NCI-H524 (cell line): Measurements from ENCODE around the gene OTP.
A peak's percentile ranks its signal among the peaks of the same experiment; 100 is the strongest.

Source experiments
- DNase-seq, 2 experiments: peaks; one replicate each; lab custom pipeline; 2025; lab: John Stamatoyannopoulos, UW

Gene OTP

DNA sequence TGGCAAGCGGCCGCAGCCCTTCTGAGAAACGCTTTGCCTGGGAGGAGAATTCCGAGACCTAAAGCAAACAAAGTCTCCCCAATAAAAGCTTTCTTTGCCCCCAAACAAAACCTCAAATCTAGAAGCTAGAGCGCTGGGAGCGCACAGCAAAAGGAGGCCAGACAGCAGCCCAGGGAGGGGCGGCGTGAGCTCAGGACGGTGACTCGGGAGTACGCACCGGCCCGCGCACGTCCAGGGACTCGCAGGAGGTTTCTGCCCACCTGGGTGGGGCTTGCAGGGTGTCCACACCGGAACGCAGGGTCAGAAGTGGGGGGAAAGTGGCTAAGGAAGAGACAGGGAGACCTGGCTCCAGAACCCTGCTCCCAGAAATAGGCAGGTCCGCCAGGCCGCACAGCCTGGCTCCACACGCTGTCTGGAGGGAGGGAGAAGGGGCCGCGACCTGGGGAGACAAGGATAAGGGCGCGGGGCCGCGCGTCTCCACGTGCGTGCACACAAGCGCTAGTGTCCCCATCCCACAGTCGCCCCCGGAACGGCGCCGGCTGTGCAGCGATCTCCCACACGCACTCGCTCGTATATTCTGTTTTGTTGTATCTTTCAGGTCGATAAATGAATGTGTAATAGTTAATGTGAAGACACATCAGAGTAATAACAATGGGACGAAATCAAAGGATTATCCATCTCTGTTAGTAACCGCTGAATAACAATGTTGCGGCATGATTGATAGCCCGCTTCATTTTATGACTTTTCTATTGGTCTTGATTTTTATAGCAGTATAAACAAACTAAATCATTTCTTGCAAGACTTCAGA is 2.3 kb upstream of the OTP start:
- DNase-seq, result no peak

DNA sequence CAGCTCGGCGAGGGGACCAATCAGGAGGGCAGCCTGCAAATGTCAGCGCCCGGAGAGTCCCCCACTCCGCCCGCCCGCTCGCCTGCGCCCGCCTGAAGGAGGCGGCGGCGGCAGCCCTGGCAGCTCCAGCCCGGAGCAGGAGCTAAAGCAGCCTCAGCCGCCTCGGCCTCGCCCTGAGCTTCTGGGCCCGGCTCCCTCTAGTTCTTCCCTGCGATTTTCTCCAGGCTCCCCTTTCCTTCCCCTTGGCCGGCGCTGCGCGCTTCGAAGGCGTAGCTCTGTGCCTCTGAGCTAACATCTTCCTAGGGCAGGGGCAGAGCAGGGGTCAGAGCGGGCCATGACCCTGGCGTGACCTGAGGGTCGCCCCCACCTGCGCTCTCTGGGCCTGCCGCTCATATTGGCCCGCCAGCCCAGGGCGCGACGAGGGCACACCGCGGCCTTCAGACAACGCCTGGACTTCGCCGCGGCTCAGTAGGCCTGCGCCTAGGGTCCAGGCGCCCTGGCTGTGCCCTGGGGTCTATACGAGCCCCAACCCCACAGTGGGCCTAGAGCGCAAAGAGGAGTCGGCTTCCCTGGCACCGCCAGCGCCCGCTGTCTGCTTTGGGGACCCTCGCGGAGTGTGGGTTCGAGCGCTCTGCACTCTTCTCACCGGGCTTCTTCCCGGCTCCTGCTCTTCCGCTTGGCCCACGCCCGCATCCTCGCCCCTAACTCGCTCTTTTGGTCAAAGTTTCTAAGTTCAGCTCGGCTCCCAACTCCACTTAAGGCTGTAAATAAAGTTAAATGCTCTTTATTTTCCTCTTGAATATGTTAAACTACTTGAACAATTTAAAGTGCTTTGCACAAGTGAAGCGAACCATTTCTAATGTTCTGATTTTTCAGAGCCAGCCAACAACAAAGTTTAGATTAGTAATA is 504 bp upstream of the OTP start:
- DNase-seq, result peak; percentile 70 to 81

DNA sequence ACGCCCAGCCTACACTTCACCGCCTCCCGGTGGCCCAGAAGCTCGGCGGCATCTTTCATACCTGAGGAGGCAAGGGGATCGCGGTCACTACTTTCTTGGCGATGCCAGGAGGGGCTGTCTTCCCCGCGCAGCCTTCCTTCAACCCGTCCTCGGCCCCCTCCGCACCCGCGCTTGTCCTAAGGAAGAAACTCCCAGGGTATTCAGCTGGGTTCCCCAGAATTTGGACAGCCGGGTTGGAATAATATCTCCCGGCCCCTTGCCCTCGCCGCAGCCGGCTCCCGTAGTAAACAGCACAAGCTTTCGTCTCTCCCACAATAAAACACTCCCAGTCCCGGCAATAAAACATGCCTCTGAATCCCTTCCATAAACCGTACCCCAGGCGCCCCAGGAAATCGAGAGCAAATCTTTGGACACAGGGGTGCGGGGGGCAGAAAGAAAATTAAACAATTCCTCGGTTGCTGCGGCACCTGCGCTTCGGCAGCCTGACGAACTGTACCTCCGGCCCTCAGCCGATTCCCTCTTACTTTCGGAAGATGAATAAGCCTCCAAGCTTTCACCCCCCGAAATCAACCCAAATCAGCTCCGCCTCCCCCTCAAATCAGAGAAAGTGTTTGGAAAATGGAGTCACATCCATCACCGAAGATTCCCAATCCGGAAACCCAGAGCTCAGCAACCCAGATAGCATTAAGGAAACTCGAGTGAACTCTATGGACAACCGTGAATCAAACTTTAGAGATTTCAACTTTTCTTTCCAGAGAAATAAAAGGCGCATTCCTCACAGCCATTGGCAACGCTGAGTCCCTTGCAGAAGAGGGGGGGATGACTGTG is 1.1 kb downstream of the OTP start:
- DNase-seq, result peak; percentile 48 to 49

DNA sequence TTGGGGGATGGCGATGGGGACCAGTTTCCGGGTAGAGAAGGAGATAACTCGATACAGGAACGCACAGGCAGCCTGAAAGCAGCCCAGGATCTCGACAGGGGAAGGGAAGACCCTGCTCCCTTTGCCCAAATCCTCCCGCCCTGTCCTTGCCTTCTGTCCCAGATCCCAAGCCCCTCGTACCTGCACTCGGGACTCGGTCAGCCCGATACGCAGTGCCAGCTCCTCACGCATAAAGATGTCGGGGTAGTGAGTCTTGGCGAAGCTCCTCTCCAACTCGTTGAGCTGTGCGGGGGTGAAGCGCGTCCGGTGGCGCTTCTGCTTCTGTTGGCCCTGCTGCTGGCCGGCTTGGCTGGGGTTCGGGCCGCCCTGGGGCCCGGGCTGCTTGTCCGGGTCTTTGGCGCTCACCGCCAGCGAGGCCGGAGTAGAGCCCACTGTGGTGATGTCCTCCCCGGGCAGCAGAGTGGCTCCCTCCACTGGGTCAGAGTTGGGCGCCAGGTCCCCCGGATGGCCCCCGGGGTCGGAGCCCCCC is 1.8 kb downstream of the OTP start:
- DNase-seq, result peak in 1 of 2 experiments; percentile 38

DNA sequence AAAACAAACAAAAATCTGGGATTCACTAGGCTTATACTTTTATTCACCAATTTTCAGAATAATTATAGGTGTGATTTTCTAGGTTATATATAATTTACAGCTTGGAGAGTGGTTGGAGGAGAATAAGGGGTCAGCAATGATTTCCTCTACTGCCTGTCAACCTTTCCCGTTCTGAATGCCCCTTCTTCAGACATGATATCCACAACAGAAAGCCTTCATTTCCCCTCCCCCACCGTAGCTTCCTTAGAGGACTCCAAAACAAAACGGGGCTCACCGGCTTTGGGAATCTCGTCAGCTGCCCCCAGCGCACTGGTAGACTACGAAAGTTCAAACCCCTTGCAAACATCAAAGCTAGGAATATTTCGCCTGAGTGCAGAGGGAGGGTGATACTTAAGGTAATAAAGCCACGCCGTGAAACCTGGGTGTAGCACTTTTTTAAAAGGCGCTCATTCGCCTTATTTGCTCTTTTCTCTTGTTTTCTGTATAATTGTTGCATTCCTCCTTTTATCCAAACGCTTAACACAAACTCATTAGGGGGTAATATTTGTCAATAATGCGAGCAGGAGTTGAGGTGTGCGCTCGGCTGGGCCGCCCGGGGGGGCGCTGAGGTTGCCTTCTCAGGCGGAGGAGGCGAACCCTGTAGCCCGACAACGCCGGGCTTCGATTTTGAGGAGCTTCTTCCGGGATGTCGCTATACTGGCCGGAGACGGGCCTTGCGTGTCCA is 2.4 kb downstream of the OTP start:
- peak; percentile 16 to 26 for DNase-seq

DNA sequence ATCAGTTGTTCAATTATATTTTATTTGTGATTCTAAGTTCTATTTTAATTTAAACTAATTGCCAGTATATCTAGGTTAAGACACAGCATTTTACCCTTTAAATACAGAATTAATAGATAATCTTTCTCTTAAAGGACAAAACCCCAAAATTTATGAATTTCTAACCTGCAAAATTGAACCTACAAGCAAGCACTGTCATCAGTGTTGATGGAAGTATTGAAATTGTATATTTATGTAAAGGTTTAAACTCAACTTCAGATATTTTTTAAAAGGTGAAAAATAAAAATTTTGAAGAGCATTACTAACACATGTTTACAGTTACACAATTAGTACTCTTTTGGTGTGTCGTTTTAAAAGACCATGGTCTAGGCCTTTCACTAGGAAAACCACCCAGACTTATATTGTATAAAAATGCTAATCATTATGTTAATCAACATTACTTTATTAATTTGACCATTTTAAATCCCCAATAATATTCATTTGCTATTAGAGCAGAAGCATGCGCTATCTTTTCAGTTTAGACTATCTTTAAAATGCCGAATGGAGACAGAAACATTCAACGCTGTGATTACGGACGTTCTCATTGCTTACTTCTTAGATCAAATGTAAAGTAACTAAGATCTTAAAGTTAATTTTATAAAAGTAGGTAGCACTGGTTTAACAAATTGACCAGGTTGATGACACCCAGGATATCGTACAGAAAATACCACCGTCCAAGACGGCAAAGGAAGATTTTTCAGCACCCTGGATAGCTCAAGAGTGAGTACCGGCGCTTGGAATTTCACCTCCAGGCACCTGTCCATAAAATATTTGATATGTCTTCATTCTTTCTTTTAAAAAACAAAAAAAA is 3.2 kb downstream of the OTP start:
- DNase-seq, result no peak

DNA sequence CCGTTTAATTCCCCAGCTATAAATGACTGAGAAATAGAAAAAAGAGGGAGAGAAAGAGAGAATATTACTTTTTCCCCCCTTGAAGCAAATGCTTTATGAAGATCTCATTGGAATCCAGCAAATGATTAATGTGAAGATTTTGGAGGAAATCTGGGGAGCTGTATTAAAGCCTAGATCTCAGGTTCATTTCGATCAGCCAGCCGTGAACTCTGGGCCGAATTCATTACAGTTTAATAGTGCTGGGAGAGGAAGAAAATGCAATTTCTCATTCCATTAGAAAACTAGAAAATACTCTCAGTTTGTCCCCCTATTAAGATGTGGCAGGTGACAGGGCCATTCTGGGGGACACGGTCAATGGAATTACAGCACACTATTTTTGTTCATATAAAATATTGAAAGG is 4.8 kb downstream of the OTP start:
- no peak for DNase-seq

DNA sequence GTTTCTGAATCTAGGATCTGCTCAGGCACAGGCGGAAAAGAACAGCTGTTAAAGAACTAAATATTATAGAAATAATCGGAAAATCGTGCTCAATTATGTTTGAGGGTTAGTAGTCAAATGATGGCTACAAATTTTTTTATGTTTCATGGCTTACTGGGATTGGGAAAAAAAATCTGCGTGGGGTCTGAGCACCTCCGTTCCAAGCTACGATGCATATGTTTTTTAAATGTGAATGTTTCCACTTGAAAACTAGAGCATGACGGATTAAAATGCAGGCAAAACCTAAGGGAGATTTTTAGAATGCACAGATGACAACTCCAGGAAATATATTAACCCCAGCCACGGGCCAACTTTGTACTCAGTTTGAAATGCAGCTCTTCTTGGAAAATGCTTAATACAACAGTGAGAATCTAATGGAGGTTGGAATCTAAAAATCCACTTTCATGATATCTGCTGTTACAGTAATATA is 5.3 kb downstream of the OTP start:
- no peak for DNase-seq

DNA sequence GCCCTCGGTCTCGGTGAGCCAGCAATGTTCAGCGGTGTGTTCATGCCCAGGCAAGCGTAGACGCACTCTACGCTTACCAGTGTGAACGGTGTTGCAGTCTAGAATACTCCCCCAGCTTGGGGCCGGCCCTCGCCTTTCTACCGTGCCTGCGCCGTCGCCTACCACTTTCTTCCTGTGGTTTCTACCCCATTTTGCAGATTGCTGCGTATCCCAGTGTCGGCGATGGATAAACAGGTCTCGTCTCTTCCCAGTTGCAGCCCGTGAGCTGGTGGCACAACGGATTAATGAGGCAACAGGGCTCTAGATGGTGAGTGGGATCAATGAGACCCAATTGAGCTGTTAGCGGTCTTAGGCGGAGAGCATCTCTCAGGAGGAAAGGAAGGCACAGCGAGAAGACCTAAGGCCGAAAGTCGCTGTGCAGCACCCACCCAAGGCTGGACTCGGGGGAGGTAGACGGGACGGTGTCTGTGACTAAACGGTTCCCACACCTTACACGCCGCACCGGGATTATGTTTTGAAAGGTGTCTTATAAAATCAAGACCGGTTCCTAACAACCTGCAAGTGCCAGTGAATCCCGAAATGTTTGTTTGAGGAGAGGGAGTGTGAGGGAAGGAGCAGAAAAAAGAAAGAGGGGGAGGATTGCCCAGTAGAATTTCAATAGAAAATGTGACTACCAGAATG is 5.8 kb downstream of the OTP start:
- no peak for DNase-seq

DNA sequence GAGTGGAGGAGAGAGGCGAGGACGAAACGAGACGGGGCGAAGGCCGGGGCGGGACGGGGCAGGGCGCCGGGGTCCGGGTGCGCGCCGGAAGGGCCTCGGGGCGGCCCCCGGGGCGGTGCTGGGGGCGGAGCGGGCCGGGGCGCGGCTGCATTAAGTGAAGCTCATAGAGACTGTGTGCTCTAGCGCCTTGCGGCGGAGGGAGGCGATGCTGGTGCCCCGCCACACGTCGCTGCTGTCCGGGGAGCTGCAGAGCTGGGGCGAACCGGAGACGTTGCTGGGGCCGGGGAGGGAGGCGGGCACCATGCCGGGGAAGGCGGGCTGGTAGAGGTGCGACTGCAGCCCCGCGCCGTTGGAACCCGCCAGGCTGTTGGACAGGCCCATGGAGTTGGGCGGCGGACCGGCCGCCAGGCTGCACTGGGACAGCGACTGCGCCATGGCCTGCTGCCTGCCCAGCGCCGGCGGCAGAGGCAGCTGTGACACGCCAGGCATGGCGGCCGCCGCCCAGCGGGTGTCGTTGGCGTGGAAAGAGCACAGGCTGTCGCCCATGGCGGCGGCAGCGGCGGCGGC is 8.3 kb downstream of the OTP start:
- DNase-seq, result no peak

DNA sequence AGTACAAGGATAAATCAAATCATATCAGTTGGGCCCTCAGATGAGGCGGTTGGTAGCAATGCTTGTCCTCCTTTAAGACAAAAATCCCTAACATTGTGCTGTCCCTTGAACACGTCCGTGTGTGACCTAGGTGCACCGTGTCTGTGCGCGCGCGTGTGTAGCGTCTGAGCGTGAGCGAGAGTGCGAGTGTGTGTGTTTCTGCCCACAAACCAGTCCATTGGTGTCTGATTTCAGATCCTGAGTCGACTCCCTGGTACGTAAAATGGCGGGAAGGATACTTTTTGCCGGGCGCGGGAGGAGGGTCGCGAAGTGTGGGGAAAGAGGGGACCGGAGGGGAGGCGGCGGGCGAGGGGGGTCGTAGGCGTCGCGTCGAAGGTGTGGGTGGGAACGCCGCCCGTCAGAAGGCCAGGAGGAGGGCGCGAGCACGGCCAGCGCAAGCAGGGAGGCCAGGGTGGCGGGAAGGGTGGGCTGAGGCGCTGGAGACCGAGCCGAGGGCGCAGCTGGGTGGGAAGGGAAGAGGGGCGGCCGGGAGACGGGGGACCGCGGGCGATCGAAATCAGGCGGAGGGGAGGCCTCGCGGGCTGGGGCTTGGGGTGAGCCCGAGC is 8.9 kb downstream of the OTP start:
- DNase-seq, result no peak

DNA sequence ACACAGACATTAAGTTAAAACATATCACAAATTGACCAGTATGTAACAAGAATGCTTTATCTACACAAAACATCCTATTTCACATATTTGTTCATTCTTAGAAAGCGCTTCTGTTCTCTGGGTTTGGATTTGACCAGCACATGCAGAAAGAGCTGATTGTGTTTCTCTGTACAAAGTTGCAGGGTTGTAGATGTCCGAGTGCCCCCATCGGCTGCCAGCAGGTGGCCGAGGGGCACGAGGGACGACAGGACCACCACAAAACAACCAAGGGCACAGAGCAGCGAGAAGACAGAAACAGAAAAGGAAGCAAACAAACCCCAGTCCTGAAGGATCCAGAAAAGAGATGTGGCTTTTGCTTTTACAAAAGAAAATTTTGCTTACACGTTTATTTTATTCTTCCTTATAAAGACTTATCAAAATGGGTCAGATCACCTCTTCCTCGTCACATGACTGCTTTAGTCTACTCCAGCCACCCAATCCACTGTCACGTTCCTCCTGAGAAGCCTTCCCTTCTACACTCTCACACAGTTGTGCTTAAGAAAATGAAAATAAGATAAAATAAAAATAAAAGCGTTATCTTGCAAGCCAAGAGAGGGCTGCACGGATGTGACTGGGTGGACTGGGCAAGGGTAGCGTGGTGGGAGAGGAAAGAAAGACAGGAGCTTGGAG is 9.5 kb downstream of the OTP start:
- DNase-seq, result no peak

DNA sequence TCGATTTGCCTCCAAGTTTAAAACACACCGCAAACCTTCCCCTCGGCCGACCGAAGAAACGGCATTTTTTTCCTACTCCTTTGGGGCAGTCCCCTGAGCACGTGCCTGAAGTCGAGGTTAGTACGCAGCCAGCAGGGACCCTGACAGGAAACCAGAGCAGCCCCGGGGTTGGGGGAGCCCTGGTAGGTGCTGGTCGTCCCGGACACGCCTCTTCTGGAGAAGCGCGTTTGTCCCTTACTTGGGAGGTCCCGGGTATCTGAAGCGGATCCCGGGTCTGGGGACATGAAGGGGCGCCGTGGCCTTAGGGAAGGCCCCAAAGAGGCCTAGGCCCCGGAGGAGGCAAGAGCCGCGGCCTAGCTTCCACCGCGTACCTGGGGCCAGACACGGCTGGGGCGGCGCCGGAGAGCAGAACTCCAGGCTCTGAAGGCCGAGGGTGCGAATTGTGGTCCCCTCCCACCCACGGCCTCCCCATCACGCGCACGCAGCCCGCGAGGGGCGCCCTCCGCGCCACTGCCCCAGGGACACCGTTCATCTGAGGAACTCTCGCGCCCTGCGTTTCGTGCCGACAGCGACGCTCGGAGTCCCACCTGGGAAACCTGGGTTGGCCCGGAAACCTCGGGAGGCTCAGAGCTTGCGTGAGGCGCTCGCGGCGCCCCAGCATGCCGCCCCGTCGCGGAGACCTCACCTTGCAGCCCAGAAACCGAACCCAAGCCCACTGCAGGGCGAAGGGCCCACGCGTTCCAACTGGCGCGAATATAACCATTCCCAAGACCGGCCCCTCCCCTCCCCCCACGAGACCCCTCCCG is 10.4 kb downstream of the OTP start:
- no peak for DNase-seq

DNA sequence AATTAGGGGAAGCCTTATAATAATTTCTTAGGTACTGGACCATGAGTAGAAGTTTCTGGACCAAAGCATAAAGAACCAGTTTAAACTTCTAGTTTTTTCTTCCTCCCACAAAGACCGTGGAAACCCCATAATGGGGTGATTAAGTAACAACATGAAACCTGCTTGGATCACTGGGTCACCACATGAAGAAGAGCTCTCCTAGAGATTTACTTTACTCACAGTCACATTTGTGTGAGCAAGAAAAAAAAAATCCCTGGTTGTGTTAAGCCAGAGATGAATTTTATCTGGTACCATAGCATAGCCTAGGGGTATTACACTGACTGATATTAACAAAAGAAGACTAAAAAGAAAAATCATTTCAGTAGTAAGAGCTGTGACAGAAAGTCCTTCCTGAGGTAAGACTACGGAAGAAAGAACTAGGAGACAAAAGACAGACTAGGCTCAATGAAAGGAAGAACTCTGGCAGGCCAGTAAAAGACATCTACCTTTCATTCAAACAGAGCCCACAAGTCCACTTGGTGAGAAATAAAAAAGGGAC is 15.2 kb downstream of the OTP start:
- DNase-seq, result no peak

DNA sequence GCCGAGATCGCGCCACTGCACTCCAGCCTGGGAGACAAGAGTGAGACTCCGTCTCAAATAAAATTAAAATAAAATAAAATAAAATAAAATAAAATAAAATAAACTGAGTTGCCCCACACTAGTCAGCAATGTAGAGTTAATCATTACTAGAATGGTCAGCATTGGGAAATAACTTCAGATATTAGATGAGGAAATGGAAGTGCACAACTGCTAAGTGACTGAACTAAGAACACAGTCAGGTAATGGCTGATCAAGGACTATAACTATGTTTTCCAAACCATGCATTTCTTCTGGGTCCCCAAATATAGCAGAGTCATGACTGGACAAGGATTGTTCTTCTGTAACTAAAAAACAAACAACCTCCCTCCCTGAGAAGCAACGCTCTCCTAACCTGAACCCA is 17.1 kb downstream of the OTP start:
- DNase-seq, result no peak

DNA sequence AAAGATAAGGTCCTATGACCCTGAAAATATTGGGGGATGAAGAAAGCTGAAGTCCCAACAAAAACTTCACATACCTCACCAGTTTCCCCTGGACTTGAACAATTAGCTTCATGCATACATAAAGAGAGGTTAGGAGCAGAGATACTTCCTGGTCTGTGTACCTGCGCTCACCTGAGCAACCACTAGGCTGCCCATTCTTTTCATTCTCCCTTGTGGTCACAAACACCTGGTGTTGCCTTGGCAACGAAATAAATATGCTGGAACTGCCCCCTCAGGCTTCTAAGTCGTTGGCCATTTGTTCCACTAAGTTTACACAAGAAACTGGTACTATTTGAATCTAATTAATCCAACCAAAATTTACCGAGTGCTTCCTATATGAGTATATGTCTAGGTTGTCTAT is 18.1 kb downstream of the OTP start:
- DNase-seq, result no peak

DNA sequence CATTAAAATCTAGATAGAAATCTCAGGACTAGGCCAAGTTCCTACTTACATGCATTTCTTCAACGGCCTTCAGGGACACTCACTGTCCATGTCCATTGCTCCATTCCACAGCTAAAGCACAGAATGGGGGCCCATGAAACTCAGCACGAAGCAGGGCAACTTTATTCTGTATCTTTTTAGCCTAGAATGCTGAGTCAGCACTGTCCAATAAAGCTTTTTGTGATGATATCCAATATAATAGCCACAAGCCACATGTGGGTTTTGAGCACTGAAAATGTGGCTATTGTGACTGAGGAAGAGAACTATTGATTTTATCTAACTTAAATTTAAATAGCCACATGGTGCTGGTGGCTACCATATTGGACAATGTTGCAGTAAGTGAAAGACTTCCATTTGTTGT is 21.6 kb downstream of the OTP start:
- no peak for DNase-seq
